Activated B cell treated with CpG ODN at 0.5 μM for 24 hours (primary cell): ENCODE data around the gene TRDMT1. TPM values are rescaled to one million over a fixed set of nuclear protein-coding genes. Genes with fewer than 3 reads are reported as not detected.
"Not testable (repeated sequence)": the region's sequence is repeated elsewhere in the genome, so short reads cannot be mapped to it uniquely, and the experiment has no call there.

Experiments
- ATAC-seq: fragments of 200-7000 bp; cut with Tn5 transposase; one replicate; pipeline ENCODE4 v1.10.0; 2021; ENCODE audit warnings: low read depth, mild to moderate bottlenecking, moderate library complexity
- CTCF ChIA-PET: fragments of 350-600 bp; sonication (Branson Sonifier 250); formaldehyde crosslinking; loops from one replicate; lab custom pipeline; 2021; ENCODE audit warnings: antibody characterized with exemption; lab: Charles Lee
- POLR2A ChIA-PET: fragments of 350-600 bp; sonication (Branson Sonifier 250); formaldehyde crosslinking; loops from one replicate; lab custom pipeline; 2021; ENCODE audit warnings: antibody characterized with exemption; lab: Charles Lee
- DNase-seq: peaks from one replicate; pipeline ENCODE4 v3.0.0; 2022
- H3K27ac Mint-ChIP-seq: one replicate; pipeline ENCODE4 v1.8.0; 2020; ENCODE audit warnings: mixed read lengths
- H3K27me3 Mint-ChIP-seq: one replicate; pipeline ENCODE4 v1.8.0; 2021; ENCODE audit warnings: mixed read lengths
- H3K36me3 Mint-ChIP-seq: one replicate; pipeline ENCODE4 v1.8.0; 2021; ENCODE audit warnings: low read depth, mixed read lengths
- H3K4me1 Mint-ChIP-seq: one replicate; pipeline ENCODE4 v1.8.0; 2021; ENCODE audit warnings: mixed read lengths
- H3K4me3 Mint-ChIP-seq: one replicate; pipeline ENCODE4 v1.8.0; 2020; ENCODE audit warnings: mild to moderate bottlenecking, mixed read lengths
- H3K9me3 Mint-ChIP-seq: one replicate; pipeline ENCODE4 v1.8.0; 2020; ENCODE audit warnings: mixed read lengths
- intact Hi-C: fragments of 100-400 bp; cut with micrococcal nuclease; formaldehyde crosslinking; loops from one replicate; pipeline ENCODE4 v1.15.1; 2024
- total RNA-seq: library from RNA; stranded (reverse); gene quantifications from 2 replicates; pipeline ENCODE4 v1.2.3, GENCODE V29; 2022
- TF ChIP-seq, protein P1 (sequence below): fragments of 200-600 bp; IDR thresholded peaks from one replicate; pipeline ENCODE4 v1.8.0; 2022; ENCODE audit warnings: antibody characterized with exemption, mild to moderate bottlenecking

The TRDMT1 gene
- total RNA-seq, 1 donor from 2014 or later: 19.9 TPM

DNA sequence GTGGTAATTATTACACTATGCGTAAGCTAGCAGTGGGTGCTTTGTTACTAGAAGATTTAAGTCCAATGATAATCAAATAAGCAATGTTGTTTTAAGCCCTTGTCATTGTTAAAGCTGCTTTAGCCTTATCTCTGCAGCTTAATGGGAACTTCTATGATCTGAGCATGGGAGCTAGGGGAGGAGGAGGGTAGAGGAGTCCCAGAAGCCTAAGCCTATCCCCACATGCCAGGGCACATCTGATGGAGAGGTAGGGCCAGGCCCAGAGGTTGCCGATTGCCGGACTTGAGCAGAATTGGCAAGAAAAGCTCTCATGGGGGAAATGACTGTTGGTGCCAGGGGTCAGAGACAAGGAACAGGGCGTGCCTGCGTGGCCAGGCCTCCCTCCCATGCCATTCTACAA, 85.3 kb downstream of the TRDMT1 start:
- CTCF ChIA-PET: no interaction called here
- no peak for ATAC-seq

DNA sequence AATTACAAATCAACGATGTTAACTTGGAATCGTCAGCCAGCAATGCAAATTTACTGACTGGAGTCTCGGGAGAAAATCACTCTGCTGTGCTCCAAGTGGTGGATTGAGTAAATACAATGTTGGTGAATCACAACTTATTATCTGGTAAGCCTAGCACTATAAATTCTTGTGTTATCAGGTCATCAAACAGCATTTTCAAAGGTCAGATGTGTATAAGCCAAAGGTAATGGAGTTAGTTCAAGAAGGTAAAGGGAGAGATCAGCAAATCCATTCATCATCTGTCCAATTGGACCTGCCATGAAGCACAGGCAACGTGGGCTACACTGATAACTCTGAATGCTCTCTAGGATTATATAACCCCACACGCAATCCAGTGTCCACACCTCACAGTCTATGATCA, 85.8 kb downstream of the TRDMT1 start:
- ATAC-seq: no peak
- CTCF ChIA-PET: no interaction called here
- Mint-ChIP-seq H3K27ac (no peak overlapping the region), H3K9me3 (no peaks in the 10 kb centered on the region), H3K4me3 (no peak overlapping the region), H3K4me1 (no peaks in the 10 kb centered on the region), H3K27me3 (no peaks in the 10 kb centered on the region), H3K36me3 (peaks cover 9% of the 10 kb centered on the region)
- TF ChIP-seq, protein P1, sequence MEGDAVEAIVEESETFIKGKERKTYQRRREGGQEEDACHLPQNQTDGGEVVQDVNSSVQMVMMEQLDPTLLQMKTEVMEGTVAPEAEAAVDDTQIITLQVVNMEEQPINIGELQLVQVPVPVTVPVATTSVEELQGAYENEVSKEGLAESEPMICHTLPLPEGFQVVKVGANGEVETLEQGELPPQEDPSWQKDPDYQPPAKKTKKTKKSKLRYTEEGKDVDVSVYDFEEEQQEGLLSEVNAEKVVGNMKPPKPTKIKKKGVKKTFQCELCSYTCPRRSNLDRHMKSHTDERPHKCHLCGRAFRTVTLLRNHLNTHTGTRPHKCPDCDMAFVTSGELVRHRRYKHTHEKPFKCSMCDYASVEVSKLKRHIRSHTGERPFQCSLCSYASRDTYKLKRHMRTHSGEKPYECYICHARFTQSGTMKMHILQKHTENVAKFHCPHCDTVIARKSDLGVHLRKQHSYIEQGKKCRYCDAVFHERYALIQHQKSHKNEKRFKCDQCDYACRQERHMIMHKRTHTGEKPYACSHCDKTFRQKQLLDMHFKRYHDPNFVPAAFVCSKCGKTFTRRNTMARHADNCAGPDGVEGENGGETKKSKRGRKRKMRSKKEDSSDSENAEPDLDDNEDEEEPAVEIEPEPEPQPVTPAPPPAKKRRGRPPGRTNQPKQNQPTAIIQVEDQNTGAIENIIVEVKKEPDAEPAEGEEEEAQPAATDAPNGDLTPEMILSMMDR: no peak
- POLR2A ChIA-PET: no interaction called here
- intact Hi-C loops: no loop called here
- DNase-seq: no peak

More for the DNA sequence above, 85.3 kb downstream of the TRDMT1 start:
- Mint-ChIP-seq H3K4me1 (no peaks in the 10 kb centered on the region), H3K36me3 (peaks cover 9% of the 10 kb centered on the region), H3K4me3 (no peak overlapping the region), H3K9me3 (no peaks in the 10 kb centered on the region), H3K27me3 (no peaks in the 10 kb centered on the region), H3K27ac (no peak overlapping the region)
- no peak for DNase-seq
- intact Hi-C loops: no loop called here
- TF ChIP-seq, protein P1: no peak
- POLR2A ChIA-PET: no interaction called here

DNA sequence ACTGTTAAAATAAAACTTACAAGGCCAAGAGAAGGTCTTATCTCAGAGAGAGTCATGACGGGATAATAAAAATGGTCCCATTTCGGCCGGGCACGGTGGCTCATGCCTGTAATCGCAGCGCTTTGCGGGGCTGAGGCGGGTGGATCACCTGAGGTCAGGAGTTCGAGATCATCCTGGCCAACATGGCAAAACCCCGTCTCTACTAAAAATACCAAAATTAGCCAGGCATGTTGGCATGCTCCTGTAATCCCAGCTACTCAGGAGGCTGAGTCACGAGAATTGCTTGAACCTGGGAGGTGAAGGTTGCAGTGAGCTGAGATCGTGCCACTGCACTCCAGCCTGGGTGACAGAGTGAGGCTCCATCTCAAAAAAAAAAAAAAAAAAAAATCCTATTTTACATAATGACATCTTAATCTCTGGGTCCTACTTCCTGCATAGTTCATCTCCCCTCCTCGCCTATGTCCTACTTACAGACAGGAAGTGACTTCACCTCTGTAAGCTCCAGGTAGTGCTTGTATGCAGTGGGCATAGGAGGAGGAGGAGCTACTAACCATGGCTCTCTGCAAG, 86.5 kb downstream of the TRDMT1 start:
- CTCF ChIA-PET, H3K27ac Mint-ChIP-seq, H3K36me3 Mint-ChIP-seq, H3K9me3 Mint-ChIP-seq, H3K4me1 Mint-ChIP-seq, intact Hi-C loops, H3K27me3 Mint-ChIP-seq, POLR2A ChIA-PET, DNase-seq, H3K4me3 Mint-ChIP-seq, ATAC-seq: not testable (repeated sequence)

DNA sequence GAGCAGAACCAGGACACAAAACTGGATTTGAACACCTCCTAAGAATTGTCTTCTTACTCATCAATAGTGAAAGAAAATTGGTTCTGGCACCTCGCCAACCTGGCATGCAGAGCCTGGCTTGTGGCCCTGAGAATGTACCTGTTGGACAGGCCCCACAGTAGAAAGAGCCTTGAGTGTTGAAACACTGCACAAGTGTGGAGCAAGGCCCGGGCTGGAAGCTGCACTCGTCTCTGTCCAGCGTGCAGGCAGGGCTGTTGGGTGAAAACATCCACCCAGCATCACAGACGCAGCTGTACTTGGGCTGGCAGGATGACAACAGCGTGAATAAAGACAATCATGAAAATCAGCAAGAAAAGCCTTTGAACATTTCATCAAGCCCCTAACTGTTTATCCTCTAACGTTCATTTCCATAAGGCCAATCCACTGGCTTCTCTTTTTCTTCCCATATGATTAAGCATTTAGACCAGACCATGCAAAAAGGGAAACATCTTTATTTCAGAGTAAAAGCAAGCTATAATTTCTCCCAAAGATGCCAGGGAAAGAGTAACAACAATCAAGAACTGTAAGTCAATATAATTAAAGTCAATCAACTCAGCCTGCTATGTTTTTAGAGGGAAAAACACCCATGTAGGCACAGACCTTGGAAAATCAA, 87.5 kb downstream of the TRDMT1 start:
- Mint-ChIP-seq H3K27ac (no peak overlapping the region), H3K9me3 (no peaks in the 10 kb centered on the region), H3K4me1 (no peaks in the 10 kb centered on the region), H3K4me3 (no peak overlapping the region), H3K27me3 (no peaks in the 10 kb centered on the region), H3K36me3 (peaks cover 14% of the 10 kb centered on the region)
- intact Hi-C loops: no loop called here
- TF ChIP-seq, protein P1: no peak
- ATAC-seq: no peak
- ChIA-PET CTCF (no interaction called here), POLR2A (interaction anchor here (1.1 kb wide), 1 partner anchor 10 kb away, joined by 3 read pairs; no protein-coding TSS in a partner anchor)
- DNase-seq: no peak

DNA sequence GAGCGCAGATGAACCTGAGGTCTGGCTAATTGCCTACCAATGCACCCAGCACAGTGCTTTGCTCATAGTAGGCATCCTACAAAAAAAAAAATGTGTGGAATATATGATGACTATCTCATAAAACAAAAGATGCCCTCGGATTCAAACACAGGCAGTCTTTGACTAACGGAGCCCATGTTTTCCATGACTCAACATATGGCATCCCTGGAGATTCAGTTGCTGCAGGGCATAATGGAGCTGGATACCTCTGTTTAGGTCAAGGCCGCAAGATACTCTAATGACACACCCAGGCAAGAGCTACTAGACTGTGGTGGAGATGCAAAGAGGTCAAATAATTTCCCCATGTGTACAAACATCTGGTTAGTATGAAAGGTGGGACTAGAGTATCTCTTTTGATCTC, 88.1 kb downstream of the TRDMT1 start:
- TF ChIP-seq, protein P1: no peak
- no peaks in the 10 kb centered on the region for H3K27me3 Mint-ChIP-seq
- no peaks in the 10 kb centered on the region for H3K9me3 Mint-ChIP-seq
- DNase-seq: no peak
- peaks cover 14% of the 10 kb centered on the region for H3K36me3 Mint-ChIP-seq
- no peak for ATAC-seq
- intact Hi-C loops: no loop called here
- H3K27ac Mint-ChIP-seq: no peak overlapping the region
- no peaks in the 10 kb centered on the region for H3K4me1 Mint-ChIP-seq
- H3K4me3 Mint-ChIP-seq: no peak overlapping the region
- CTCF ChIA-PET: no interaction called here
- POLR2A ChIA-PET: interaction anchor here (1.1 kb wide), 1 partner anchor 9 kb away, joined by 3 read pairs; no protein-coding TSS in a partner anchor
